HG03432 (cell line): Measurements from ENCODE around the gene CLDN6.

ENCODE experiments used
- ATAC-seq: cut with Tn5 transposase; IDR thresholded peaks from one replicate; pipeline ENCODE4 v1.9.1; 2021; ENCODE audit warnings: mild to moderate bottlenecking, moderate library complexity; ENCODE audit not compliant: unreplicated experiment

Gene CLDN6

DNA sequence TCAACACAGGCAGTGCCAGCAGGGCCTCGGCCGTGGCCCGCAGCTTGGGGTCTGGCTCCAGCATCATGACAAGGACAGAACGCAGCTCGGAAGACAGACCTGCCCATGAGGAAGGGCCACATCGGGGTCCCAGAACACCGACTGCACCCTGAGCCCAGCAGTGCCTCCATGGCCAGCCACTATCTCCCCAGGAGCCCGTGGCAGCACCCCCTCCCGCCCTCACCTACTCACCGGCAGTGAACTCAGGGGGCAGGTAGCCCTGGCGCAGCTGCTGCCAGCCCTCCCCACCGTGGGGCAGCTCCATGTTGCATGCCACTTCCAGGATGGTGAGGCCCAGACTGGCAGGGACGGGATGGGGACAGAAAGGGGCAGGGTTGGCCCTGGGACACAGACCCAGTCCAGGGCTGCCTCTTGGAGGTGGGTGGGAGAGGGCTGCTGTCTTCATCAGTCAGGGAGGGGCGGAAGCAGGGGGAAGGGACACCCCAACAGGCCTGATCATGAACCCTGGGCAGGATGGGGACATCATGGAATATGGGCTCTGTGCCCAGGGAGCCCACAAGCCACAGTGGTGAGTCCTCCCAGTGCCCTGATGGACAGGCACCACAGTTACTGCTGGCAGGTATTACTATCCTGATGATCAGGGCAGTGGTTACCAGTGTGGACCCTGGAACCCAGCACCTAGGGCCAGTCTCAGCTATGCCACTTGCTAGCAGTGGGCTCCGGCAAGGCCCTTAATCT lies 43.5 kb downstream of the CLDN6 start:
- ATAC-seq = no peak

- ATAC-seq = no peak
Measured at GRCh38 chr16:2973605-2974318, 44.2 kb downstream of the CLDN6 start.

- no peak for ATAC-seq
Measured at GRCh38 chr16:2973093-2973492, 44.9 kb downstream of the CLDN6 start.

DNA sequence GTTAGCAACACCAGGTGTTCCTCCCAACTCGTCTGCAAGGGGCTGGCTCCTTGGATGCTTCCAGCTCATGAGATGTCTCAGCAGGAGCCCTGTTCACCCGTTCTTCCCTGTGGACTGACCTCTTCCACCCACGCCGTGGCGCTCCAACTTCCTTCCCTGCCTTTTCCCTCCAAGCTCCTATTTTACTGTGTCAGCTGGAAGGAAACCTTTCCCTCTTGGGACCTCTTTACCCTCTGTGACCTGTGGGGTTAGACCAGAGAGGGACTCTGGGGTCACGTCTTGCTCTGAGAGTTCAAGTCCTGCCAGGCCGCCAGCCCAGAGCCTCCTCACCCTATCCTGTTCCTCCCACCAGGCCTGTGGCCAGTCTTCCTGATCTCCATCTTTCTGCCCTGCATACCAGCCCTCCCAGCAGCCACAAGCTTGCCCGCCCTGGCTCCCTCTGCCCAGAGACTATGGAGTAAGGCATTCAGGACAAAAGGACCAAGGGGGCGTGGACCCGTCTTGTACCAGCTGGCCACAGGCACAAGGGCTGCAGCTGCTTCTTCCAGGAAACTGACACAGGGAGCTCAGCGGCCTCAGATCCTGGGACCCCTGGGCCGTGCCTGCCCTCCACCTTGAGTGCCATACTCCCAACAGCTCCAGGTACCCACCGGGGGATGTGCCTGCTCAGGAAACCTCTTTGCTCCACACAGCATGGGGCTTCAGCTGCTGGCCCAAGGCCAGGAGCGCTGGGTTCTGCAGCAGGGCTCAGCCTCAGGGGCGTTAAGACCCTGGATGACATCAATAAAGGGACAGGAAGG lies 45.8 kb downstream of the CLDN6 start:
- no peak for ATAC-seq

GRCh38 chr16:2971134-2971984 lies 46.6 kb downstream of the CLDN6 start:
- ATAC-seq = no peak

GRCh38 chr16:2970563-2970962 lies 47.4 kb downstream of the CLDN6 start:
- no peak for ATAC-seq

- peak; percentile 40 for ATAC-seq
Measured at GRCh38 chr16:2969545-2970521, 48.1 kb downstream of the CLDN6 start.

- peak; percentile 74 for ATAC-seq
Measured at GRCh38 chr16:2968738-2969544, 49.0 kb downstream of the CLDN6 start, which contains the start of gene PAQR4. TSS of gene PAQR4 (plus strand) at chr16:2969348. CDS start at chr16:2969675, 327 bp downstream.

- no peak for ATAC-seq
Measured at GRCh38 chr16:2968368-2968737, 49.6 kb downstream of the CLDN6 start.

DNA sequence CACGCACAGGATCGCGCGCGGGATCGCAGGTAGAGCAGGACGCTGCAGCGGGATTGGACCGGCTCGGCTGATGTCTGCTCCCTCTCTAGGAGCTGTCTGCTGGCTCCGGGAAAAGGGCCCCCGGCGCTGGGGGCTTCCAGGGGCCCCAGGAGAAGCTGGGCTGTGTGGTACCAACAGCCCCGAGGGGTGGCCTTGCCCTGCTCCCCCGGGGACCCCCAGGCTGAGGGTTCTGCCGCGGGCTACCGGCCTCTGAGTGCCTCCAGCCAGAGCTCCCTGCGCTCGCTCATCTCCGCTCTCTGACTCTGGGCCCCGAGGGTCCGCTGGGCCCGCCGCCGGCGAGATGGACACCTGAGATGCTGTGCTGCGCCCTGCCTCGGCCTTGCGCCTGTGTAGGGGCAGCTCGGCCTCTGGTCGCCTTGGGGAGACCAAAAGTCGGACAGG lies 50.2 kb downstream of the CLDN6 start:
- no peak for ATAC-seq

- no peak for ATAC-seq
Measured at GRCh38 chr16:2967211-2967631, 50.8 kb downstream of the CLDN6 start.

DNA sequence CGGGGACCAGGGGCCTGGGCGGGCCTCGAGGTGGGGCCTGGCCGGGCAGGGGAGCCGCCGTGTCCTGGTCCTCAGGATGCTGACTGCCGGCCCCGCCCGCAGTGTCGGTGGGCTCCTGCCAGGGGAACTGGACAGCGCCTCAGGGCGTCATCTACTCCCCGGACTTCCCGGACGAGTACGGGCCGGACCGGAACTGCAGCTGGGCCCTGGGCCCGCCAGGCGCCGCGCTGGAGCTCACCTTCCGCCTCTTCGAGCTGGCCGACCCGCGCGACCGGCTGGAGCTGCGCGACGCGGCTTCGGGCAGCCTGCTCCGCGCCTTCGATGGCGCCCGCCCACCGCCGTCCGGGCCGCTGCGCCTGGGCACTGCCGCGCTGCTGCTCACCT lies 51.2 kb downstream of the CLDN6 start:
- no peak for ATAC-seq

- ATAC-seq = no peak
Measured at GRCh38 chr16:2966043-2966807, 51.8 kb downstream of the CLDN6 start.
